H1 (cell line): Measurements from ENCODE around the gene GMEB1. TPM values are rescaled to one million over a fixed set of nuclear protein-coding genes. Genes with fewer than 3 reads are reported as not detected.

Experiments used
- CTCF ChIA-PET: fragments of 300-600 bp; sonication (Branson Sonifier 250); formaldehyde crosslinking; loops from one replicate; lab custom pipeline; 2021; ENCODE audit not compliant: partially characterized antibody; lab: Charles Lee
- POLR2A ChIA-PET: fragments of 300-600 bp; sonication (Branson Sonifier 250); formaldehyde crosslinking; loops from one replicate; lab custom pipeline; 2021; ENCODE audit warnings: inconsistent platforms; ENCODE audit not compliant: partially characterized antibody; lab: Charles Lee
- DNase-seq, 2 experiments: peaks; one replicate each; pipeline versions ENCODE4 v3.0.0 to v3.0.0-alpha.2; 2010 to 2022; ENCODE audit warnings: low spot score in 2 of 2, low read depth in 1 of 2, mixed read lengths in 1 of 2
- FAIRE-seq: peaks from 2 replicates; lab custom pipeline; 2011; peaks lifted over from hg19 to GRCh38; lab: Jason Lieb, UNC
- H2AFZ ChIP-seq: 2 replicates; pipeline ENCODE4 v1.8.1; 2012; ENCODE audit warnings: low read length, inconsistent platforms
- H2AK5ac ChIP-seq: 2 replicates; pipeline ENCODE4 v1.6.1; 2013; ENCODE audit warnings: low read depth, low read length
- H2BK120ac ChIP-seq: replicated peaks from 2 replicates; pipeline ENCODE3; 2013; ENCODE audit warnings: low read depth, low read length, inconsistent platforms
- H2BK12ac ChIP-seq: 2 replicates; pipeline ENCODE4 v1.6.1; 2013; ENCODE audit warnings: low read depth, low read length
- H2BK15ac ChIP-seq: 2 replicates; pipeline ENCODE4 v1.6.1; 2013; ENCODE audit warnings: low read length
- H2BK20ac ChIP-seq: 2 replicates; pipeline ENCODE4 v1.6.1; 2013; ENCODE audit warnings: low read length
- H2BK5ac ChIP-seq: 2 replicates; pipeline ENCODE4 v1.6.1; 2013; ENCODE audit warnings: low read depth, low read length
- H3K14ac ChIP-seq: 2 replicates; pipeline ENCODE4 v1.6.1; 2013; ENCODE audit warnings: inconsistent platforms; ENCODE audit not compliant: insufficient read length
- H3K18ac ChIP-seq: 2 replicates; pipeline ENCODE4 v1.6.1; 2013; ENCODE audit warnings: low read length; ENCODE audit errors: extremely low read depth
- H3K23ac ChIP-seq: 2 replicates; pipeline ENCODE4 v1.6.1; 2013; ENCODE audit warnings: inconsistent platforms; ENCODE audit not compliant: insufficient read length
- H3K23me2 ChIP-seq: 2 replicates; pipeline ENCODE4 v1.6.1; 2013; ENCODE audit warnings: low read depth, low read length
- H3K27ac ChIP-seq: 2 replicates; pipeline ENCODE4 v1.6.1; 2011; ENCODE audit warnings: low read depth, low read length, inconsistent platforms
- H3K27me3 ChIP-seq, 4 experiments: replicated peaks in 1 of 4; 1 replicate in 1 of 4; 2 replicates in 3 of 4; pipeline versions ENCODE4 v1.6.1 to v1.8.1; 2011 to 2013; ENCODE audit warnings: low read length in 3 of 4, mild to moderate bottlenecking in 3 of 4, inconsistent platforms in 2 of 4, mixed read lengths in 2 of 4, moderate library complexity in 1 of 4; ENCODE audit not compliant: control insufficient read depth in 3 of 4, insufficient read depth in 3 of 4; ENCODE audit errors: extremely low read depth in 1 of 4
- H3K36me3 ChIP-seq, 4 experiments: 2 replicates each; pipeline versions ENCODE4 v1.6.1 to v1.8.1; 2011 to 2013; ENCODE audit warnings: mild to moderate bottlenecking in 4 of 4, low read length in 3 of 4, moderate library complexity in 2 of 4, control low read depth in 1 of 4, inconsistent platforms in 1 of 4; ENCODE audit not compliant: insufficient read depth in 4 of 4, control insufficient read depth in 2 of 4
- H3K4ac ChIP-seq: replicated peaks from 2 replicates; pipeline ENCODE3; 2013; ENCODE audit warnings: low read length, low read depth, mixed read lengths, inconsistent platforms; ENCODE audit not compliant: insufficient read length
- H3K4me1 ChIP-seq, 4 experiments: replicated peaks in 1 of 4; 1 replicate in 1 of 4; 2 replicates in 3 of 4; pipeline versions ENCODE4 v1.6.1 to v1.8.1; 2011 to 2013; ENCODE audit warnings: low read length in 3 of 4, inconsistent platforms in 2 of 4, mixed read lengths in 1 of 4; ENCODE audit not compliant: insufficient read depth in 4 of 4, control insufficient read depth in 3 of 4
- H3K4me2 ChIP-seq, 2 experiments: 2 replicates each; pipeline versions ENCODE4 v1.6.1 to v1.8.1; 2011 to 2013; ENCODE audit warnings: low read depth in 2 of 2, low read length in 2 of 2, control low read depth in 1 of 2, inconsistent platforms in 1 of 2, mild to moderate bottlenecking in 1 of 2; ENCODE audit not compliant: insufficient read depth in 1 of 2
- H3K4me3 ChIP-seq, 4 experiments: fragments of 200-600, 300-600 bp in 1 of 4; sonication (generic), shearing (Covaris generic), sonication (Bioruptor Twin) in 1 of 4; 2 replicates each; pipeline versions ENCODE4 v1.5.1 to v1.8.1; 2011 to 2016; ENCODE audit warnings: low read length in 4 of 4, low read depth in 3 of 4, control low read depth in 2 of 4, inconsistent platforms in 2 of 4, mild to moderate bottlenecking in 2 of 4, mixed read lengths in 1 of 4, moderate library complexity in 1 of 4; ENCODE audit not compliant: insufficient read depth in 2 of 4; ENCODE audit errors: extremely low read depth in 1 of 4
- H3K56ac ChIP-seq: replicated peaks from 2 replicates; pipeline ENCODE3; 2013; ENCODE audit warnings: low read depth, mild to moderate bottlenecking, mixed read lengths, low read length, inconsistent platforms; ENCODE audit not compliant: insufficient read length
- H3K79me1 ChIP-seq: 2 replicates; pipeline ENCODE4 v1.6.1; 2013; ENCODE audit warnings: low read depth, low read length, control low read depth
- H3K79me2 ChIP-seq, 2 experiments: 2 replicates each; pipeline versions ENCODE4 v1.6.1 to v1.8.1; 2012 to 2013; ENCODE audit warnings: low read length in 2 of 2, mild to moderate bottlenecking in 2 of 2, inconsistent platforms in 1 of 2; ENCODE audit not compliant: insufficient read depth in 2 of 2, control insufficient read depth in 1 of 2
- H3K9ac ChIP-seq, 4 experiments: replicated peaks in 1 of 4; 1 replicate in 1 of 4; 2 replicates in 3 of 4; pipeline versions ENCODE4 v1.6.1 to v1.8.1; 2011 to 2013; ENCODE audit warnings: low read depth in 3 of 4, low read length in 3 of 4, control low read depth in 2 of 4, mild to moderate bottlenecking in 2 of 4, moderate library complexity in 2 of 4, inconsistent platforms in 1 of 4; ENCODE audit errors: extremely low read depth in 1 of 4
- H3K9me3 ChIP-seq, 2 experiments: 2 replicates each; pipeline versions ENCODE4 v1.6.1 to v1.8.1; 2012 to 2013; ENCODE audit warnings: mild to moderate bottlenecking in 2 of 2, moderate library complexity in 2 of 2, control low read depth in 1 of 2, inconsistent platforms in 1 of 2, low read depth in 1 of 2, low read length in 1 of 2, mixed read lengths in 1 of 2; ENCODE audit not compliant: insufficient read depth in 2 of 2
- H4K20me1 ChIP-seq, 2 experiments: replicated peaks in 1 of 2; 2 replicates each; pipeline versions ENCODE3 to v1.8.1; 2011 to 2013; ENCODE audit warnings: inconsistent platforms in 2 of 2, low read length in 2 of 2, mild to moderate bottlenecking in 1 of 2; ENCODE audit not compliant: insufficient read depth in 2 of 2, control insufficient read depth in 1 of 2
- H4K5ac ChIP-seq: 2 replicates; pipeline ENCODE4 v1.6.1; 2013; ENCODE audit warnings: low read length, low read depth, mixed read lengths, inconsistent platforms; ENCODE audit not compliant: insufficient read length
- H4K8ac ChIP-seq: 2 replicates; pipeline ENCODE4 v1.8.0; 2013; ENCODE audit warnings: mild to moderate bottlenecking, moderate library complexity, low read length, inconsistent platforms; ENCODE audit not compliant: insufficient read depth; ENCODE audit errors: extremely low read depth
- H4K91ac ChIP-seq: replicated peaks from 2 replicates; pipeline ENCODE3; 2013; ENCODE audit warnings: low read length, mixed read lengths, inconsistent platforms; ENCODE audit not compliant: insufficient read length
- WGBS, 2 experiments: shearing (Covaris generic) in 1 of 2; methylation state at CpG; one replicate each; pipeline versions ENCODE4 v1.1.6 to v1.1.7; 2013 to 2015; ENCODE audit warnings: low lambda C conversion rate in 2 of 2, mixed read lengths in 2 of 2, inconsistent platforms in 1 of 2, low coverage in 1 of 2, missing lambda C conversion rate in 1 of 2; ENCODE audit not compliant: insufficient replicate concordance in 2 of 2, insufficient coverage in 1 of 2, insufficient read length in 1 of 2; ENCODE audit errors: extremely low coverage in 1 of 2, missing lambda C conversion rate in 1 of 2; 5-methylcytosine and 5-hydroxymethylcytosine counted together
- polyA plus RNA-seq, 7 experiments: library from polyadenylated mRNA; depleted of rRNA in 3 of 7; stranded (reverse) in 5 of 7; unstranded in 2 of 7; fragments of >200 nt in 5 of 7; fragments of 200-250 nt in 2 of 7; gene quantifications; 1 replicate in 5 of 7; 2 replicates in 1 of 7; 4 replicates in 1 of 7; pipeline versions ENCODE4 v1.2.1 to v1.2.3, GENCODE V29; 2011 to 2013; ENCODE audit warnings: missing spikeins in 2 of 7, mixed read lengths in 2 of 7
- total RNA-seq: library from RNA; stranded (reverse); fragmentation: NEBNext Ultra II Directional; extraction: Animal tissue kit (Norgen Biotek cat#: 25700); gene quantifications from 2 replicates; pipeline ENCODE4 v1.2.1, GENCODE V29; 2021
- TF ChIP-seq, protein P1 (sequence below): IDR thresholded peaks from 2 replicates; pipeline ENCODE4 v1.6.1; 2012; ENCODE audit warnings: low read length, inconsistent platforms

The GMEB1 gene
- total and polyA plus RNA-seq, 2 of the 8 experiments (the other 6 are each of a cell fraction or from before 2014, with no cell fraction given), result 13.3 to 26.2 TPM

DNA sequence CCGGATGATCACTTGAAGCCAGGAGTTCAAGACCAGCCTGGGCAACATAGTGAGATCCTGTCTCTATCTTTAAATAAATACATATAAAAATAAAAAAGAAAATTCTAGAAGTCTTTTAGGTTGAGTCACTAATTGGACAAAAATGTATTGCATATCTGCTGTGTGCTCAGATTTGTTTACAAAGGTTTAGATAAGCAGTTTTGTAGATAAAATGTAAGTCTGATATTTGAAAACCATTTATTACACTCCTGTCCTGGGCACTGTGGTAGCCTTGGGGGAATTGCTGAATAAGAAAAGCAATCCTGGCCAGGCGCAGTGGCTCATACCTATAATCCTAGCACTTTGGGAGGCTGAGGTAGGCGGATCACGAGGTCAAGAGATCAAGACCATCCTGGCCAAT, 11.6 kb downstream of the GMEB1 start:
- Histone ChIP-seq H2BK20ac (no peak overlapping the region), H4K8ac (no peak overlapping the region), H2BK12ac (no peak overlapping the region), H3K9me3 (no peaks in the 10 kb centered on the region), H3K4me1 (no peaks in the 10 kb centered on the region), H3K4ac (no peak overlapping the region), H3K27ac (no peak overlapping the region), H4K5ac (no peak overlapping the region), H3K27me3 (no peaks in the 10 kb centered on the region), H2AK5ac (no peak overlapping the region), H3K23me2 (no peaks in the 10 kb centered on the region), H3K4me3 (no peak overlapping the region), H3K36me3 (peaks cover 0 to 5% (median 0%) of the 10 kb centered on the region in 4 experiments; a peak in 3 of 8 replicates), H2BK120ac (no peak overlapping the region), H3K9ac (no peak overlapping the region), H3K14ac (no peak overlapping the region), H3K18ac (no peak overlapping the region), H3K79me2 (peaks cover 0 to 12% of the 10 kb centered on the region in 2 experiments; a peak in 1 of 4 replicates), H3K4me2 (no peak overlapping the region), H2BK5ac (no peak overlapping the region), H3K23ac (no peak overlapping the region), H4K20me1 (peaks cover 0 to 1% of the 10 kb centered on the region in 2 experiments), H3K79me1 (no peaks in the 10 kb centered on the region; the same call in 1 of the 2 replicates), H4K91ac (no peak overlapping the region), H3K56ac (no peak overlapping the region), H2AFZ (no peak overlapping the region), H2BK15ac (no peak overlapping the region)
- FAIRE-seq, result no peak
- WGBS, 2 experiments, result 93% methylated on average over 4 of the region's 4 CpGs; no CpG with 5 or more reads in 1 of the 2 experiments
- POLR2A ChIA-PET, result no interaction called here
- CTCF ChIA-PET, result interaction anchor here (1.5 kb wide), 1 partner anchor 56 kb away, joined by 3 read pairs; the partner anchor contains the start of gene YTHDF2
- no peak for DNase-seq
- TF ChIP-seq, protein P1, sequence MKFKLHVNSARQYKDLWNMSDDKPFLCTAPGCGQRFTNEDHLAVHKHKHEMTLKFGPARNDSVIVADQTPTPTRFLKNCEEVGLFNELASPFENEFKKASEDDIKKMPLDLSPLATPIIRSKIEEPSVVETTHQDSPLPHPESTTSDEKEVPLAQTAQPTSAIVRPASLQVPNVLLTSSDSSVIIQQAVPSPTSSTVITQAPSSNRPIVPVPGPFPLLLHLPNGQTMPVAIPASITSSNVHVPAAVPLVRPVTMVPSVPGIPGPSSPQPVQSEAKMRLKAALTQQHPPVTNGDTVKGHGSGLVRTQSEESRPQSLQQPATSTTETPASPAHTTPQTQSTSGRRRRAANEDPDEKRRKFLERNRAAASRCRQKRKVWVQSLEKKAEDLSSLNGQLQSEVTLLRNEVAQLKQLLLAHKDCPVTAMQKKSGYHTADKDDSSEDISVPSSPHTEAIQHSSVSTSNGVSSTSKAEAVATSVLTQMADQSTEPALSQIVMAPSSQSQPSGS, result no peak
